GM12874 (cell line): ENCODE data around the gene IMPDH2.

ENCODE experiments used
- TF ChIP-seq, protein P1 (sequence below): IDR thresholded peaks from 2 replicates; pipeline ENCODE4 v1.5.1; 2011; ENCODE audit warnings: low read depth, mild to moderate bottlenecking, control low read depth, low read length, moderate library complexity; ENCODE audit not compliant: insufficient read depth

IMPDH2 gene

GRCh38 chr3:49035281-49035680 is 6.1 kb upstream of the IMPDH2 start:
- TF ChIP-seq, protein P1, sequence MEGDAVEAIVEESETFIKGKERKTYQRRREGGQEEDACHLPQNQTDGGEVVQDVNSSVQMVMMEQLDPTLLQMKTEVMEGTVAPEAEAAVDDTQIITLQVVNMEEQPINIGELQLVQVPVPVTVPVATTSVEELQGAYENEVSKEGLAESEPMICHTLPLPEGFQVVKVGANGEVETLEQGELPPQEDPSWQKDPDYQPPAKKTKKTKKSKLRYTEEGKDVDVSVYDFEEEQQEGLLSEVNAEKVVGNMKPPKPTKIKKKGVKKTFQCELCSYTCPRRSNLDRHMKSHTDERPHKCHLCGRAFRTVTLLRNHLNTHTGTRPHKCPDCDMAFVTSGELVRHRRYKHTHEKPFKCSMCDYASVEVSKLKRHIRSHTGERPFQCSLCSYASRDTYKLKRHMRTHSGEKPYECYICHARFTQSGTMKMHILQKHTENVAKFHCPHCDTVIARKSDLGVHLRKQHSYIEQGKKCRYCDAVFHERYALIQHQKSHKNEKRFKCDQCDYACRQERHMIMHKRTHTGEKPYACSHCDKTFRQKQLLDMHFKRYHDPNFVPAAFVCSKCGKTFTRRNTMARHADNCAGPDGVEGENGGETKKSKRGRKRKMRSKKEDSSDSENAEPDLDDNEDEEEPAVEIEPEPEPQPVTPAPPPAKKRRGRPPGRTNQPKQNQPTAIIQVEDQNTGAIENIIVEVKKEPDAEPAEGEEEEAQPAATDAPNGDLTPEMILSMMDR = no peak

DNA sequence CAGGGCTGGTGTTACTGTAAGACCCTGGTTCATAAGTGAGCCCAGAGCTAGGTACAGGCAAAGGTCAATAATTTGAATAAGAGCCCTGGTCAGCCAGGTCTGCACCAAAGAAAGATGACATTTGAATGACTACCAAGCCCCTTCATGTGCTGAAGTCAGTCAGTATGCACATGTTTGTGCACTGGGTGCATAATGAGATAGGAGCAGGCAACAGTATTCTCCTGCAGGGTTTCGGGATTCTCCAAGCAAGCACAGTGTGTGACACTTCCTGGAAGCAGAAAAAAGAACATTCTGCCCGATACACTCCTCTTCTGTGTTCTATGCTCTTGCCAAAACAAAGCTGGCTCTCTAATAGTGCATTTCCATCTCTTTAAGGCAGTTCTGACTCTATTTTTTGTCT is 5.5 kb upstream of the IMPDH2 start:
- TF ChIP-seq, protein P1 = no peak

GRCh38 chr3:49032646-49033304 is 3.6 kb upstream of the IMPDH2 start:
- TF ChIP-seq, protein P1 = no peak

- TF ChIP-seq, protein P1 = no peak
These were observed 1.1 kb upstream of the IMPDH2 start for GRCh38 chr3:49030321-49030720.

DNA sequence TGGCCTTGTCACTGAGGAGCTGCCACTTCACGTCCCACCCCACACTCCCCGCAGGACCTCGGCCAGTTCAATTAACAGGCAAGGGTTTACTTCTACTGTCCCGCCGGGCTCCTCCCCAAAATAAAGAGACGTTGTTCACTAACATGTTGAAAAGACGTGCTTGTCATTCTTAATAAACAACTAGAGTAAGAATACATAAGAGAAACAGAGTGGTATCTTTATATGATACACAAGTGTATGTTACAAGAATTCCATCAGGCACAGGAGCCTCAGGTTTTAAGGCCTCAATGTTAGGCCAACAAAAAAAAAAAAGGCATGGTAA is 326 bp upstream of the IMPDH2 start:
- TF ChIP-seq, protein P1 = no peak

DNA sequence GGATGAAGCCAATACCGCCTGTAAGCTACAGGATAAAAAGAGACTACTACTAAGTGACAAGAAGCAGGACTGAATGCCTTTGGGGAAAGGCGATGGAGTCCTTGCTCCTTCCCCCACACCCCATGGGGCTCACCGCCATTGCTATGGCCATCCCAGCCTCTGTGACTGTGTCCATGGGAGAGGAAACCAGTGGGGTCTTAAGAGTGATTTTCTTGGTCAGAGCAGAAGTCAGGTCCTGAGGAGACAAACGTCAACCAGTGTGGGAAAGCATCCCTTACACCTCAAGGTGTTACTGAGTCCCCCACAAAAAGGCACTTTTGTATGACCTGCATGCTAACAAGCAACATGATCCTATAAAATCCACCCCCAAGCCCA is 913 bp downstream of the IMPDH2 start:
- TF ChIP-seq, protein P1 = no peak

- TF ChIP-seq, protein P1 = no peak
These were observed 1.6 kb downstream of the IMPDH2 start for GRCh38 chr3:49027634-49028033.
